Activated T-helper 1 cell treated with anti-CD3 and anti-CD28 coated beads, Interleukin-12 subunit alpha, Interleukin-12 subunit beta, Interleukin-2, Interleukin-4 antibody, amounts not matched to agents 30 ng/mL and 10 ng/mL and 1 ng/mL, durations not matched to agents 14 hours and 24 hours and 36 hours (primary cell): ENCODE data around the gene EML2. TPM values are rescaled to one million over a fixed set of nuclear protein-coding genes. Genes with fewer than 3 reads are reported as not detected.
A peak's percentile ranks its signal among the peaks of the same experiment; 100 is the strongest.

Experiments
- DNase-seq: peaks from one replicate; pipeline ENCODE4 v3.0.0; 2021; ENCODE audit warnings: low spot score
- H3K27ac Mint-ChIP-seq: one replicate; pipeline ENCODE4 v1.8.0; 2021; ENCODE audit warnings: mild to moderate bottlenecking, mixed read lengths
- H3K27me3 Mint-ChIP-seq: one replicate; pipeline ENCODE4 v1.8.0; 2022; ENCODE audit warnings: mild to moderate bottlenecking, moderate library complexity, mixed read lengths; ENCODE audit not compliant: insufficient read depth
- H3K36me3 Mint-ChIP-seq: one replicate; pipeline ENCODE4 v1.8.0; 2021; ENCODE audit warnings: low read depth, mixed read lengths
- H3K4me1 Mint-ChIP-seq: one replicate; pipeline ENCODE4 v1.8.0; 2021; ENCODE audit warnings: low read depth, mixed read lengths
- H3K4me3 Mint-ChIP-seq: one replicate; pipeline ENCODE4 v1.8.0; 2021; ENCODE audit warnings: mild to moderate bottlenecking, moderate library complexity, mixed read lengths
- H3K9me3 Mint-ChIP-seq: one replicate; pipeline ENCODE4 v1.8.0; 2021; ENCODE audit warnings: mixed read lengths
- intact Hi-C: fragments of 100-400 bp; cut with micrococcal nuclease; formaldehyde crosslinking; loops from one replicate; pipeline ENCODE4 v1.15.1; 2024
- total RNA-seq: library from RNA; stranded (reverse); gene quantifications from 2 replicates; pipeline ENCODE4 v1.2.3, GENCODE V29; 2022

Gene EML2
- total RNA-seq, 1 donor from 2014 or later = 148 TPM

DNA sequence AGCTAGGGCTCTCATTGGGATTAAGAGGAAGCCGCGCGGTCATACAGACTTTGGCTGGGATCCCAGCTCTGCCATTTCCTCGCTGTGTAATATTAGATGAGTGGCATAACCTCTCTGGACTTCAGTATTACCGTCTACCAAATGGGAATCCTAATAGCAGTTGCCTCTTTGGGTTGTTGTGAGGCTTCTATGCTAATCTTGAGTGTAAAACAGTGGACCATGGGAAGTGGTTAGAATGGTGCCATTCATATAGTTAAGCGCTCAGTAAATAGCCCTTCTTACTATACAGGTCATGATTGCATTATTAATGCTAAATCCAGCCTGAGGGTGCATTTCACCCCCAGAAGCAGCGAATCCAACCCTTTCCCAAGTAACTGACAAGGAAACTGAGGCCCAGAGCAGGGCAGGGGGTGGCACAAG, 54.0 kb downstream of the EML2 start:
- Mint-ChIP-seq H3K4me1 (peaks cover 16% of the 10 kb centered on the region), H3K27me3 (peaks cover 3% of the 10 kb centered on the region), H3K9me3 (no peaks in the 10 kb centered on the region), H3K27ac (peak overlapping the region; percentile 96), H3K4me3 (peak overlapping the region; percentile 95), H3K36me3 (peaks cover 25% of the 10 kb centered on the region)
- DNase-seq = no peak
- intact Hi-C loops = loop anchor here (2.0 kb wide), 1 partner anchor 160 kb away; no protein-coding TSS in a partner anchor

DNA sequence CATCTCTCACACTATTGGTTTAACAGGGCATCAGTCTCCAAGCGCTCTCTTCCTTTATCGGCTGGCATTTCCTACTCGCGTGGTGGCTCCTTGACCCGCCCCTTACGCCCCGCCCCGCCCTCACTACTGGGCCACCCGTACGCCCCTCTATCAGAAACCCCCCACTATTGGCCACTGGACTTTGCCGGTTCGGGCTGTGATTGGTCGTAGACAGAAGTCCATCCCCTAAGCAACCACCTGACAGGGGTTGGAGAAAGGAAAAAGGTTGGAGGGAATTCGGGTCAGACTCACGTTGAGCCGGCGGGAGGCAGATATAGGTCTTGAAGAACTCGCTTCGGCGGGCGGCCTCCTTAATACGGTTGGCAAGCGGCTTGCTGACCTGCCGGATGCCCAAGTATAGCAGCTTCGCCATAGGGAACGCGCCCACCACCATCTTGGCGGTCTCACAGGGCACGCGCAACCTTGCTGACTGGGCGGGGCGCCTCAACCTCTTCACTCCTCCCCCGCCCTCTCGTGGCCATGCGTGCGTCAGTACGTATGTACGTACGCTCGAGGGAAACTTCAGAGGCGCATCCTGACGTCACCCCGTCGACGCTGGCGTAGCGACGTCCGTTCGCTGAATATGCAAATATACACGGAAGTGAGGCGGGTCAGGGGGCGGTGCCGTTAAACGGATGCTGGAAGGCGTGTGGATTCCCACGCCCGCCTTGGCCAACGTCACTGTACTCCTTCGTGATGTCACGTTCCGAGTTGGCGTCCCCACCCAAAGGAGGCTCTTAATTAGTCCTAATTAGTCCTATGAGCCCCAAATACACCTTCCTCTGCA, 54.7 kb downstream of the EML2 start, which contains the start of gene OPA3:
OPA3 (minus strand) TSS at position 471 of the 826 bp plus-strand sequence; CDS start at position 433, 38 bp downstream.
- Mint-ChIP-seq H3K36me3 (peaks cover 25% of the 10 kb centered on the region), H3K9me3 (no peaks in the 10 kb centered on the region), H3K4me3 (peak within 1 kb of the TSS; percentile 95), H3K27ac (peak within 1 kb of the TSS; percentile 96), H3K27me3 (no peaks in the 10 kb centered on the region), H3K4me1 (peaks cover 16% of the 10 kb centered on the region)
- intact Hi-C loops = loop anchor here (1.0 to 2.0 kb wide), 13 partner anchors 30 to 694 kb away; partner anchors contain the start of genes GIPR, IRF2BP1, QPCTL and RTN2
- peak; percentile 98 for DNase-seq

DNA sequence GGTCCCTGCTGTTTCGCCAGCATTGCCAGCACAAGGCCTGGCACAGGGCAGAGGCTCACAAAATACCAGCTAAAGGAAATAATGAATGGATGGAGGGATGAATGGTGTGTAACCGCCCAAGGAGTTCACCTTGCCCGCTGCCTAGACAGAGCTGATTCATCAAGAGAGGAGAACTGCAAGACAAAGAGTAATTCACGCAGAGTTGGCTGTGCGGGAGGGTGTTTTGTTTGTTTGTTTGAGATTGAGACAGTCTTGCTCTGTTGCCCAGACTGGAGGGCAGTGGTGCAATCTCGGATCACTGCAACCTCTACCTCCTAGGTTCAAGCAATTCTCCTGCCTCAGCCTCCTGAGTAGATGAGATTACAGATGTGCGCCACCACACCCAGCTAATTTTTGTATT, 57.6 kb downstream of the EML2 start:
- peaks cover 25% of the 10 kb centered on the region for H3K36me3 Mint-ChIP-seq
- H3K27ac Mint-ChIP-seq = no peak overlapping the region
- H3K9me3 Mint-ChIP-seq = no peaks in the 10 kb centered on the region
- peaks cover 25% of the 10 kb centered on the region for H3K4me1 Mint-ChIP-seq
- peak overlapping the region; percentile 25 for H3K4me3 Mint-ChIP-seq
- no peak for DNase-seq
- H3K27me3 Mint-ChIP-seq = no peaks in the 10 kb centered on the region
- intact Hi-C loops = no loop called here

DNA sequence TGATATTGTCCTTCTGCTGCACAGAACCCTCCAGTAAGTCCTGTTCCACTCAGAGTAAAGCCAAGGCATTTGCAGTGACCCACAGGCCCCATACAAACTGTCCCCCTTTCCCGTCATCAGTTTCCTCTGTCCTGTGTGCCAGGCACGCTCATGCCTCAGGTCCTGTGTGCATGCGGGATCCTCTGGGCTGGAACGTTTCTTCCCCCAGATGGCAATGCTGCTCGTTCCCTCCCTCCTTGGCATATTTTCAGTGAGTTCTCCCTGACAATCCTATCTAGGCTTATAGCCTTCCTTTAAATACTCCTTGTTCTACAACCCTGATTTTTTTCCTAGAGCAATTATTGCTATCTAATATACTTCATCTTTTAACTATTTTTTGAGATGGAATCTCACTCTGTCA, 60.3 kb downstream of the EML2 start:
- Mint-ChIP-seq H3K9me3 (no peaks in the 10 kb centered on the region), H3K27me3 (no peaks in the 10 kb centered on the region), H3K27ac (no peak overlapping the region), H3K4me1 (peaks cover 17% of the 10 kb centered on the region), H3K36me3 (peaks cover 21% of the 10 kb centered on the region), H3K4me3 (no peak overlapping the region)
- intact Hi-C loops = no loop called here
- no peak for DNase-seq

DNA sequence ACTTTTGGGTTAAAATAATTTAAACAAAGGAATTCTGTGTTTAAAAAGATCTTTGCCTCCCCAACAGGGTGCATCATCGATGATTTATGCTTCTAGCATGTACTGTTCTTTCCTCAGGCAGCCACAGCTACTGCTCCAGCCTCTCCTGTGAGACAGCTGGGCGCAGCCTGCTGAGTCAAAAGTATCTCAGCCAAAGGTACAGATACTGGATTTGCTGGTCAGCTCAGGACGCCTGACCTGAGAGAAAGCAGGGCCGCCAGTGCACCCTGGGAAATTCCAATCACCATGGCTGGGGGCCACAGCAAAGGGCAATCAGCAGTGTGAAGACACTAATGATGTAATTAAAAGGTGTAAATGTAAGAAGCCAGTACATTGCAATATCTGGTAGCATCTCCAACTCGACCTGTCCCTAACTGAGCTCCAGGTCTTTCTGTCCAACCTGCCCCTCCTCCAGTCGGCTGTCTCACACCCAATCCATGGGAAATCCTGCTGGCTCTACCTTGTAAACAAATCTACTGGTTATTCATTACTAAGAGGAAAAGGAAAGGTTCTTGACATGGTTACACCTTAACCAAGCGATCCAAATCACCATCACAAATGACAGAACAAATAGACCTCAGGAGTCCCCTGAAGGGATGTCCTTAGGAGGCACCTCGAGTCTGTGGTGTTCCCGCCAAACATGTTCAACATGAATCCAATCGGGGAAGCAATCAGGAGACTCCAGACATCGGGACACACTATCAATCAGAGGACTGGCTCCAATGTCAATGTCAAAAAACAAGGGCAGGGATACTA, 61.9 kb downstream of the EML2 start:
- H3K4me1 Mint-ChIP-seq = peaks cover 9% of the 10 kb centered on the region
- no peak overlapping the region for H3K27ac Mint-ChIP-seq
- H3K27me3 Mint-ChIP-seq = no peaks in the 10 kb centered on the region
- intact Hi-C loops = no loop called here
- H3K9me3 Mint-ChIP-seq = no peaks in the 10 kb centered on the region
- H3K4me3 Mint-ChIP-seq = no peak overlapping the region
- DNase-seq = no peak
- peaks cover 11% of the 10 kb centered on the region for H3K36me3 Mint-ChIP-seq

DNA sequence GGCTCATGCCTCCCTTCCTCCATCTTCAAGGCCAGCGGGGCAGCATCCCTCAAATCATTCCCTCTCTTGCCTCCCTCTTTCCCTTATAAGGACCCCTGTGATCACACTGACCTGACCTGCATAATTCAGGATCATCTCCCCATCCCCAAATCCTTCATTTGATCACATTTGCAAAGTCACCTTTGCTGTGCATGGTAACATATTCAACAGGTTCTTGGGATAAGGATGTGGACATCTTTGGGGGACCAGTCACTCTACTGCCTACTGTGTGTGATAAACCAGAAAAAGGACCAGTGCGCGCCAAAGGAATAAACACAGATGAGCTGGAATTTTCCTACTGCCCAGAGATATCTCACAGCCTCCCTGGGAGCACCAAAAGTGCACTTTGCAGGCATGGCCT, 62.5 kb downstream of the EML2 start:
- Mint-ChIP-seq H3K36me3 (peaks cover 9% of the 10 kb centered on the region), H3K27me3 (no peaks in the 10 kb centered on the region), H3K4me1 (peaks cover 9% of the 10 kb centered on the region), H3K4me3 (no peak overlapping the region), H3K9me3 (no peaks in the 10 kb centered on the region), H3K27ac (no peak overlapping the region)
- intact Hi-C loops = no loop called here
- DNase-seq = no peak

DNA sequence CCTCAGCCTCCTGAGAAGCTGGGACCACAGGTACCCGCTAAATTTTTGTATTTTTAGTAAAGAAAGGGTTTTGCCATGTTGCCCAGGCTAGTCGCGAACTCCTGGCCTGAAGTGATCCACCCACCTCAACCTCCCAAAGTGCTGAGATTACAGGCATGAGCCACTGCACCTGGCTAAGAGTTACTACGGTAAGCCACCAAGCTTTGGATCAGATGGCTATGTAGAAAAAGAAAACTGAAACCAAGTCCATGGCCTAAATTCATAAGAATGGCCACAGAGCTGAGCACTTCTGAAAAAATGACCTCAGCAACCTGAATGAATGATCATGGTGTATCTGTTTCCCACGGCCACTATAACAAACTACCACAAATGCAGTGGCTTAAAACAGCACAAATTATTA, 64.0 kb downstream of the EML2 start:
- no peak overlapping the region for H3K27ac Mint-ChIP-seq
- H3K27me3 Mint-ChIP-seq = no peaks in the 10 kb centered on the region
- H3K36me3 Mint-ChIP-seq = no peaks in the 10 kb centered on the region
- H3K4me3 Mint-ChIP-seq = no peak overlapping the region
- intact Hi-C loops = no loop called here
- H3K4me1 Mint-ChIP-seq = peaks cover 9% of the 10 kb centered on the region
- DNase-seq = no peak
- H3K9me3 Mint-ChIP-seq = no peaks in the 10 kb centered on the region

DNA sequence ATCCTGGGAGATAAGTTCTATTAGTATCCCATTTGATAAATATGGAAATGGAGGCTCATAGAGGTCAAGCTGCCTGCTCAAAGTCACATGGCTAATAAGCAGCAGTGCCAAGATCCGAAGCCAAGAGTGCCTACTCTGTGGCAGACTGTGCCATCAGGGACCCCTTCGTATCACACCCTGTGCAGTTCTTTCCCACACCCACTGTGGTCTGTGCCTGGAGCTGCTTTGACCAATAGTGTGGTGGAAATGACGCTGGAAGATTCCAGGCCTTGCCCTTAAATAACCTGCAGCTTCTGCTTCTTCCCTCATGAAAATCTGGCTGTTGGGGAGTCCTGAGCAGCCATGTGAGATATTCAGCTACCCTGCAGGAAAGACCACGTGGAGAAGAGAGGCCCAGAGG, 64.7 kb downstream of the EML2 start:
- Mint-ChIP-seq H3K27me3 (no peaks in the 10 kb centered on the region), H3K4me1 (peaks cover 16% of the 10 kb centered on the region), H3K4me3 (no peak overlapping the region), H3K9me3 (no peaks in the 10 kb centered on the region), H3K27ac (no peak overlapping the region), H3K36me3 (peaks cover 2% of the 10 kb centered on the region)
- intact Hi-C loops = no loop called here
- no peak for DNase-seq

DNA sequence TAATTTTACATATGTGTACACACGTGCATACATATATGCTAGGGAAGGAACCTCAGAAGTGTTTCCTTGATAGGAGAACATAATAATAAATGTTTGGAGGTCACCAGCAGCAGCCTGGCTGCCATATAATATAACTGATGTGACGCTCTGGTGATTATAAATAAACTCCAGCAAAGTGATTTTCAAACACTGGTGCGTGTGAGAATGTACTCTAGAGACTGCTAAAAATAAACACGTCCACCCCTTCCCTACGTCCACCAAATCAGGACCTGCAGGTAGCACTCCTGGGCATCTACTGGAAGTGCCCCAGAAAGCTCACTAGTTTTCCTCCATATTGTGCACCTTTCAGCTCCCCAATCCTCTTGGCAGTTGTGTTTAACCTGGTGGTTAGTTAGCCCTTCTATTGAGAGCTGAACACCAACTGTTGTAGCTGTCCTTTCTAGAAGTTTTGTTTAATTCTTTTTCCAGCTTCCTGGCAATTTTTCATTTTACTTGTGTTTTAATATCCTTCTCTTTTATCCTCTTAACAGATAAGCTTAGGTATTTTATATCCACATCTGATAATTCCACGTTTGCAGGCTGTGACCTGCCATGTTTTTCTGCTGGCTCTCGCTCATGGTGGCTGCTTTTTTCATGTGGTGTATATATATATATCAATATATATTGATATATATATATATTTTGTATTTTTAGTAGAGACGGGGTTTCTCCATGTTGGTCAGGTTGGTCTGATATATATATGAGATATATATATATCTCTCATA, 67.6 kb downstream of the EML2 start:
- H3K27ac Mint-ChIP-seq = no peak overlapping the region
- H3K4me3 Mint-ChIP-seq = no peak overlapping the region
- H3K4me1 Mint-ChIP-seq = peaks cover 8% of the 10 kb centered on the region
- DNase-seq = no peak
- no peaks in the 10 kb centered on the region for H3K27me3 Mint-ChIP-seq
- H3K36me3 Mint-ChIP-seq = peaks cover 2% of the 10 kb centered on the region
- no peaks in the 10 kb centered on the region for H3K9me3 Mint-ChIP-seq
- intact Hi-C loops = no loop called here

DNA sequence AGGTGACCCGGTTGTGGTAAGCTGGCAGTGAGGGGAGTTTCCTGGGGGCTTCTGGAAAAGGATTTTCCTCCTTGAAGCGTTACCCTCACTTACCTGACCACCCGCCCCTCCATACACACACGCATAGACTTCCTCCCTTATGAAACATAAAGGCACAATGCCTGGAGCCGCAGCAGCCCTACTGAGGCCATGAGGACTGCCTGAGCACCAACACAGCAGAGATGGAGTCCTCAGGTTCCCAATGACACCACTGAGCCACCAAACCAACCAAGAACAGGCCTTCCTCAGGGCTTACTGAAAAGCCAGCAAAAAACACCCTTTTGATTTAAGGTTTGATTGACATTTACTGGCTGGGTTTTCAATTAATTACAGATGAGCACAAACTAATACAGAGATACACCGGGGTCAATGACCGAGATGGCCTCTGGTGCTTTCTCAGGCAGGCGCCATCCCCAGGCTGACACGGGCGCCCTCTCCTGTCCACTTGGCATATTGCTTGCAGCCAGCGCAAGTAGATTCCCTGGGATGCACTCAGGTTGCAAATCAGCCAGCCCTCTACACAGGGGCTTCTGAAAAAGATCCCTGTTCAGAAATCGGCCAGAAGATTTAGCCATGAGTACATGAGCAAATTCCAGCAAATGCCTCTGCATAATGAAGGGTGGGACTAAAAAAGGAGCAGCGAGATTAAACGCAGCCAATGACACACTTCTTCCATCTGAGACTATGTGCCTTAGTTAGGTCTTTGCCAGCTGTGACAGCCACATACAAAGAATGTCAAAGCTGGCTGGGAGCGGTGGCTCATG, 69.4 kb downstream of the EML2 start:
- DNase-seq = peak; percentile 37
- Mint-ChIP-seq H3K9me3 (no peaks in the 10 kb centered on the region), H3K27me3 (no peaks in the 10 kb centered on the region), H3K27ac (no peak overlapping the region), H3K4me3 (no peak overlapping the region), H3K36me3 (peaks cover 2% of the 10 kb centered on the region), H3K4me1 (peaks cover 8% of the 10 kb centered on the region)
- intact Hi-C loops = loop anchor here (1.0 kb wide), 1 partner anchor 47 kb away; no protein-coding TSS in a partner anchor

DNA sequence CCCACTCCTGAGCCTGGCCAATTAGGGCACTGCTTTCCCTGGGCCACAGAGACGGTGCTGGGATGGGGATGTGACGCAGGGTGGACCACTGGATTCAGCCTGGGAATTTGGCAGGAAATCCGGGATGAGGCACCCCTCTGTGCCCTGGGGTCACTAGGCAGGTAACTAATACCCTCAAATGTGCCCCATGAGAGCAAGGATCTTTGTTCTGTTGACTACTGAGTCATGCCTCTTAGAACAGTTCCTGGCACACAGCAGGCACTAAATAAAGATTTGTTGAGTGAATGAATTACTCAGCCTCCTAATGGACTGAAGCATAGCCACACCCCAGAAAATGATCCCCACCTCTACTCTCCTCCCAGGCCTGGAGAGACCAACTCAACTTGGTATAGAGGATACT, 70.5 kb downstream of the EML2 start:
- Mint-ChIP-seq H3K4me3 (no peak overlapping the region), H3K36me3 (peaks cover 2% of the 10 kb centered on the region), H3K27me3 (no peaks in the 10 kb centered on the region), H3K27ac (no peak overlapping the region), H3K9me3 (no peaks in the 10 kb centered on the region), H3K4me1 (peaks cover 8% of the 10 kb centered on the region)
- intact Hi-C loops = no loop called here
- DNase-seq = no peak

DNA sequence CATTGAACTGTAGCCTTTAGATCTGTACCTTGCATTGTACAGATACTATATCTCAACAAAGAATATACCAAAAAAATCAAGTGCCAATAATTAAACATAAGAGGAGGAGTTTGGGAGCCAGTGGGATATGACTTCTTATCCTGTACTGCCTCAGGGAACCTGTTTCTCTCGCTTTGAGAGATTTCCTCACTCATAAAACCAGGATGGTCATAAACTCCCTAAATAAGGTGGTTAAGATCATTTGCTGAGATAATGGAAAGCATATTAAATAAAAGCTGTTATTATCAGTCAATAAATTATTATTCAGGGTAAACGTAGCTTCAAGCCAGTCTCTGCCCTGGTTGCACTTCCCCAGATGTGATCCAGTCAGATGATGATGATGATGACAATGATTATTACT, 71.6 kb downstream of the EML2 start:
- Mint-ChIP-seq H3K36me3 (peaks cover 2% of the 10 kb centered on the region), H3K27ac (no peak overlapping the region), H3K9me3 (no peaks in the 10 kb centered on the region), H3K4me1 (peaks cover 12% of the 10 kb centered on the region), H3K4me3 (no peak overlapping the region), H3K27me3 (no peaks in the 10 kb centered on the region)
- DNase-seq = no peak
- intact Hi-C loops = no loop called here
